Measurements from ENCODE around the gene RPGRIP1L.

RPGRIP1L gene

DNA sequence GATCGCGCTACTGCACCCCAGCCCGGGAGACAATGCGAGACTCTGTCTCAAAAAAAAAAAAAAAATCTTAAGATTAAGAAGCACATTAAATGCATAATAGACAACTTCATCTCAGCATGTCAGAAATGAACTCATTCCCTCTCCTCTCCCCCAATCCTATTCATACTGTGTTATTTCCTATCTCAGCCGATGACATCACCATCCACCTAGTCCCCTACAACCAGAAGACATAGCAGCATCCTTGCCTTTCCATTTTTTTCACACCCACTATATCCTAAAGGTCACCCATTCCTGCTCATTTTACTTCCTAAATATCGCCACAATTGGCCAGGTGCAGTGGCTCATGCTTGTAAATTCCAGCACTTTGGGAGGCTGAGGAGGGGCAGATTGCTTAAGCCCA, 81.3 kb downstream of the RPGRIP1L start:
- H3K4me3 ChIP-seq (ENCODE audit: low read length) = no peak overlapping the region
- no peaks in the 10 kb centered on the region for H4K20me1 ChIP-seq (ENCODE audit: control insufficient read depth, insufficient read depth, low read depth, low read length)
- no peak overlapping the region for H3K27ac ChIP-seq (ENCODE audit: low read depth, low read length)
- H3F3A ChIP-seq (ENCODE audit: control insufficient read depth, insufficient read depth) = no peaks in the 10 kb centered on the region
- H3K4me1 ChIP-seq (ENCODE audit: control insufficient read depth, low read length) = no peaks in the 10 kb centered on the region
- H3K79me2 ChIP-seq (ENCODE audit: control insufficient read depth, low read length) = no peaks in the 10 kb centered on the region
- H3K9me2 ChIP-seq (replicated peaks; ENCODE audit: control insufficient read depth, low read length) = no peaks in the 10 kb centered on the region
- H3K9me3 ChIP-seq (ENCODE audit: control insufficient read depth, insufficient read depth, low read length) = no peaks in the 10 kb centered on the region
- no peak overlapping the region for H3K4me2 ChIP-seq (ENCODE audit: low read length)
- no peaks in the 10 kb centered on the region for H3K36me3 ChIP-seq (ENCODE audit: control insufficient read depth, low read length)
- TF ChIP-seq, protein P1, sequence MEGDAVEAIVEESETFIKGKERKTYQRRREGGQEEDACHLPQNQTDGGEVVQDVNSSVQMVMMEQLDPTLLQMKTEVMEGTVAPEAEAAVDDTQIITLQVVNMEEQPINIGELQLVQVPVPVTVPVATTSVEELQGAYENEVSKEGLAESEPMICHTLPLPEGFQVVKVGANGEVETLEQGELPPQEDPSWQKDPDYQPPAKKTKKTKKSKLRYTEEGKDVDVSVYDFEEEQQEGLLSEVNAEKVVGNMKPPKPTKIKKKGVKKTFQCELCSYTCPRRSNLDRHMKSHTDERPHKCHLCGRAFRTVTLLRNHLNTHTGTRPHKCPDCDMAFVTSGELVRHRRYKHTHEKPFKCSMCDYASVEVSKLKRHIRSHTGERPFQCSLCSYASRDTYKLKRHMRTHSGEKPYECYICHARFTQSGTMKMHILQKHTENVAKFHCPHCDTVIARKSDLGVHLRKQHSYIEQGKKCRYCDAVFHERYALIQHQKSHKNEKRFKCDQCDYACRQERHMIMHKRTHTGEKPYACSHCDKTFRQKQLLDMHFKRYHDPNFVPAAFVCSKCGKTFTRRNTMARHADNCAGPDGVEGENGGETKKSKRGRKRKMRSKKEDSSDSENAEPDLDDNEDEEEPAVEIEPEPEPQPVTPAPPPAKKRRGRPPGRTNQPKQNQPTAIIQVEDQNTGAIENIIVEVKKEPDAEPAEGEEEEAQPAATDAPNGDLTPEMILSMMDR (IDR thresholded peaks at IDR 0.05; ENCODE audit: low read depth, low read length, poor library complexity, severe bottlenecking) = no peak
- TF ChIP-seq EZH2phosphoT487 (IDR thresholded peaks at IDR 0.05; ENCODE audit: borderline replicate concordance, low read length) = no peak
- no peaks in the 10 kb centered on the region for H3K27me3 ChIP-seq (ENCODE audit: control insufficient read depth, low read length)

DNA sequence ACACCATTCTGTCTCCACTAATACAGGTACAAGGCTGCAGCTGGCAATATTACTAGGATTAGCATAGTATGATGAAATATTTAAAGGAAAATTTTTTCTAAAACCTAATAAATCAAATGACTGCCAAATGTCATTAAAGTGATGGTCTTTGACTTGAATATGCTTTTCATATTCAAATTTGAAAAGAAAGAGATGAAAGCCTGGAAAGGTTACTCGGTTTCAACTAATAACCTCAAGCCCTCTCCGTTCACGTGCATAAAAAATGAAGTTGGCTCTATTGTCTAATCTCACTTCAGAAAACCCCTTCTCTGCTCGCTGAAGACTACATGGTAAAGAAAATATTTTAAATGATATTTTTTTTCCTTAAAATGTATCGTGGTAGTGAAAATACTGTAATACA, 83.2 kb downstream of the RPGRIP1L start:
- H3K4me1 ChIP-seq (ENCODE audit: control insufficient read depth, low read length) = no peaks in the 10 kb centered on the region
- no peak for TF ChIP-seq EZH2phosphoT487 (IDR thresholded peaks at IDR 0.05; ENCODE audit: borderline replicate concordance, low read length)
- TF ChIP-seq, protein P1 (IDR thresholded peaks at IDR 0.05; ENCODE audit: low read depth, low read length, poor library complexity, severe bottlenecking) = no peak
- H3F3A ChIP-seq (ENCODE audit: control insufficient read depth, insufficient read depth) = no peaks in the 10 kb centered on the region
- H3K36me3 ChIP-seq (ENCODE audit: control insufficient read depth, low read length) = no peaks in the 10 kb centered on the region
- H4K20me1 ChIP-seq (ENCODE audit: control insufficient read depth, insufficient read depth, low read depth, low read length) = no peaks in the 10 kb centered on the region
- no peaks in the 10 kb centered on the region for H3K9me3 ChIP-seq (ENCODE audit: control insufficient read depth, insufficient read depth, low read length)
- H3K79me2 ChIP-seq (ENCODE audit: control insufficient read depth, low read length) = no peaks in the 10 kb centered on the region
- H3K4me2 ChIP-seq (ENCODE audit: low read length) = no peak overlapping the region
- no peaks in the 10 kb centered on the region for H3K27me3 ChIP-seq (ENCODE audit: control insufficient read depth, low read length)
- H3K4me3 ChIP-seq (ENCODE audit: low read length) = no peak overlapping the region
- no peak overlapping the region for H3K27ac ChIP-seq (ENCODE audit: low read depth, low read length)
- no peaks in the 10 kb centered on the region for H3K9me2 ChIP-seq (replicated peaks; ENCODE audit: control insufficient read depth, low read length)

DNA sequence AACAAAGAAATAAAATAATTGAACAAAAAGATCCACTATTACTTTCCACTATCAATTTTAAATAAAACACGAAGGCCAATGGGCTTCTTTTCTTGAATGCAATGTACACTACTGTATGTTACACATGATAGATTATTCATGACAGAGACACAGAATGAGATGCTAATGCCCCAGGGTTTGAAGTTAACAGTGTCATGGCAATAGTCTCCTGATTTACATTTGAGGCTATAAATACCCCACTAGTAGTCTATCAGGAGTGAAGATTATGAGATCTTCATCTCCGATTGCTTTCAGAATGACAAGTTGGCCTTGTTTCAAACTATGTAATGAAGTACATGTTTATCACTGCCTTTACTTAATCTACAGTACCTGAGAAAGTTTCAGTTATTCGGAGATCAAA, 84.4 kb downstream of the RPGRIP1L start:
- Histone ChIP-seq H3K27ac (ENCODE audit: low read depth, low read length) (no peak overlapping the region), H3K4me1 (ENCODE audit: control insufficient read depth, low read length) (no peaks in the 10 kb centered on the region), H4K20me1 (ENCODE audit: control insufficient read depth, insufficient read depth, low read depth, low read length) (no peaks in the 10 kb centered on the region), H3K9me3 (ENCODE audit: control insufficient read depth, insufficient read depth, low read length) (no peaks in the 10 kb centered on the region), H3K79me2 (ENCODE audit: control insufficient read depth, low read length) (no peaks in the 10 kb centered on the region), H3K4me3 (ENCODE audit: low read length) (no peak overlapping the region), H3K36me3 (ENCODE audit: control insufficient read depth, low read length) (no peaks in the 10 kb centered on the region), H3K9me2 (replicated peaks; ENCODE audit: control insufficient read depth, low read length) (no peaks in the 10 kb centered on the region), H3K27me3 (ENCODE audit: control insufficient read depth, low read length) (no peaks in the 10 kb centered on the region), H3F3A (ENCODE audit: control insufficient read depth, insufficient read depth) (no peaks in the 10 kb centered on the region), H3K4me2 (ENCODE audit: low read length) (no peak overlapping the region)
- TF ChIP-seq, protein P1 (IDR thresholded peaks at IDR 0.05; ENCODE audit: low read depth, low read length, poor library complexity, severe bottlenecking) = no peak

DNA sequence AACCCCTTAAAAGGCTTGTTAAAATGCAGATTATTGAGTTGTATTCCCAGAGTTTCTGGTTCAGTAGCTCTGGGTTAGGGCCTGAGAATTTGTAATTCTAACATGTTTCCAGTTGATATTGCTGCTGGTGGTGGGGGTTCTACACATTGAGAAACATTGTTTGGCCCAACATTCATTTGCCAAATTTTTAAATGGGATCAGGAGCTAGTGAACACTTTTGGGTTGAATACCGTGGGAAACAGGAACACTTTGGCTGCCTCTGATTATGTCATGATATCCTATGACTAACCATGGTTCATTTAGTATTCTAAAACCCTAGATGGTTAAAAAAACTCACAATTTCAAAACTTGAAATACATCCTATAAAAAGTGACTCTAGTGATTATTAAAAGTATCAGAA, 89.3 kb downstream of the RPGRIP1L start:
- Histone ChIP-seq H4K20me1 (ENCODE audit: control insufficient read depth, insufficient read depth, low read depth, low read length) (no peaks in the 10 kb centered on the region), H3K79me2 (ENCODE audit: control insufficient read depth, low read length) (no peaks in the 10 kb centered on the region), H3K4me3 (ENCODE audit: low read length) (no peak overlapping the region), H3K27ac (ENCODE audit: low read depth, low read length) (no peak overlapping the region), H3F3A (ENCODE audit: control insufficient read depth, insufficient read depth) (no peaks in the 10 kb centered on the region), H3K27me3 (ENCODE audit: control insufficient read depth, low read length) (no peaks in the 10 kb centered on the region), H3K4me1 (ENCODE audit: control insufficient read depth, low read length) (no peaks in the 10 kb centered on the region), H3K9me3 (ENCODE audit: control insufficient read depth, insufficient read depth, low read length) (no peaks in the 10 kb centered on the region), H3K36me3 (ENCODE audit: control insufficient read depth, low read length) (no peaks in the 10 kb centered on the region), H3K4me2 (ENCODE audit: low read length) (no peak overlapping the region), H3K9me2 (replicated peaks; ENCODE audit: control insufficient read depth, low read length) (no peaks in the 10 kb centered on the region)
- TF ChIP-seq, protein P1 (IDR thresholded peaks at IDR 0.05; ENCODE audit: low read depth, low read length, poor library complexity, severe bottlenecking) = no peak
- TF ChIP-seq EZH2phosphoT487 (IDR thresholded peaks at IDR 0.05; ENCODE audit: borderline replicate concordance, low read length) = no peak
